K562 (cell line): Measurements from ENCODE around the gene SYCP2. TPM values are rescaled to one million over a fixed set of nuclear protein-coding genes. Genes with fewer than 3 reads are reported as not detected.

Source experiments
- ARID3B ChIP-seq: fragments of 250-450 bp; sonication (Bioruptor Pico); IDR thresholded peaks from 2 replicates; pipeline ENCODE4 v1.4.0; 2020; ENCODE audit warnings: borderline replicate concordance
- HDAC2 ChIP-seq: fragments of 450-650 bp; IDR thresholded peaks from 2 replicates; pipeline ENCODE4 v1.6.1; 2016; ENCODE audit warnings: mild to moderate bottlenecking
- MBD1 ChIP-seq: fragments of 250-450 bp; sonication (Bioruptor Pico); IDR thresholded peaks from 2 replicates; pipeline ENCODE4 v1.8.0; 2022; ENCODE audit warnings: inconsistent platforms
- MCM2 ChIP-seq: fragments of 450-650 bp; IDR thresholded peaks from 2 replicates; pipeline ENCODE4 v1.6.1; 2017; ENCODE audit warnings: low read depth, mild to moderate bottlenecking
- MGA ChIP-seq: fragments of 450-650 bp; IDR thresholded peaks from 2 replicates; pipeline ENCODE4 v1.6.1; 2016; ENCODE audit warnings: mild to moderate bottlenecking, moderate library complexity
- NFRKB ChIP-seq: fragments of 450-650 bp; IDR thresholded peaks from 2 replicates; pipeline ENCODE4 v1.6.1; 2016; ENCODE audit warnings: low read depth
- THRAP3 ChIP-seq: fragments of 450-650 bp; IDR thresholded peaks from 2 replicates; pipeline ENCODE4 v1.6.1; 2016; ENCODE audit warnings: mild to moderate bottlenecking, inconsistent platforms, borderline replicate concordance
- U2AF2 ChIP-seq: fragments of 200-400 bp; formaldehyde crosslinking; optimal IDR thresholded peaks from 2 replicates; pipeline ENCODE3; 2017; ENCODE audit warnings: low read depth, mild to moderate bottlenecking, low read length
- ZNF512 ChIP-seq: IDR thresholded peaks from 2 replicates; pipeline ENCODE4 v1.6.1; 2016; ENCODE audit warnings: missing genetic modification characterization, missing compliant biosample characterization
- polyA plus RNA-seq, 8 experiments: library from polyadenylated mRNA; depleted of rRNA in 4 of 8; stranded (reverse) in 5 of 8; unstranded in 3 of 8; fragments of >200 nt; fragmentation: Nextera tagmentation in 2 of 8; fragmentation: Illumina TruSeq in 1 of 8; extraction: Ambion mirVana in 2 of 8; extraction: Trizol in 1 of 8; gene quantifications; 2 replicates each; pipeline versions ENCODE4 v1.2.1 to v1.2.3, GENCODE V29; 2011 to 2014; ENCODE audit warnings: inconsistent platforms in 1 of 8, missing spikeins in 1 of 8
- total RNA-seq, 7 experiments: library from RNA; depleted of rRNA in 6 of 7; stranded (reverse); fragments of >200 nt in 6 of 7; fragmentation: Illumina TruSeq in 2 of 7; extraction: Trizol in 2 of 7; gene quantifications; 2 replicates each; pipeline versions ENCODE4 v1.2.1 to v1.2.3, GENCODE V29; 2011 to 2021; ENCODE audit warnings: low replicate concordance in 1 of 7

SYCP2 gene
- total and polyA plus RNA-seq, 9 of the 15 experiments (the other 6 are each of a cell fraction or from before 2014, with no cell fraction given): 0.24 to 1.6 (median 0.67) TPM

- TF ChIP-seq MGA: peak; percentile 77
- TF ChIP-seq MCM2: no peak
- TF ChIP-seq ARID3B (CRISPR knock-in tag): no peak
- no peak for TF ChIP-seq U2AF2
- TF ChIP-seq THRAP3: no peak
- peak; percentile 62; the same call in 1 of the 2 replicates for TF ChIP-seq NFRKB
- no peak for TF ChIP-seq MBD1
- TF ChIP-seq ZNF512 (tag): no peak
- TF ChIP-seq HDAC2: peak; percentile 25; the same call in 1 of the 2 replicates
Observed at GRCh38 chr20:59940129-59940955, 6.9 kb upstream of the SYCP2 start, which contains the start of the genes FAM217B and PPP1R3D (continued).
